CD8-positive, alpha-beta memory T cell (primary cell): ENCODE results near the gene PSD2. TPM values are rescaled to one million over a fixed set of nuclear protein-coding genes. Genes with fewer than 3 reads are reported as not detected.

Source experiments
- CTCF ChIA-PET: fragments of 350-600 bp; sonication (Branson Sonifier 250); formaldehyde crosslinking; loops from one replicate; lab custom pipeline; 2021; ENCODE audit warnings: antibody characterized with exemption; lab: Charles Lee
- POLR2A ChIA-PET: fragments of 350-600 bp; sonication (Branson Sonifier 250); formaldehyde crosslinking; loops from one replicate; lab custom pipeline; 2021; ENCODE audit warnings: antibody characterized with exemption; lab: Charles Lee
- DNase-seq, 5 donors: peaks; one replicate each; pipeline versions ENCODE4 v3.0.0 to v3.0.0-alpha.2; 2020 to 2022; ENCODE audit warnings: mixed read lengths in 1 of 5
- H3K27ac ChIP-seq: one replicate; pipeline ENCODE4 v1.7.0; 2013; ENCODE audit warnings: low read depth, mild to moderate bottlenecking, low read length, moderate library complexity
- H3K27me3 ChIP-seq: 2 replicates; pipeline ENCODE4 v1.7.0; 2013; ENCODE audit warnings: low read length, mild to moderate bottlenecking; ENCODE audit not compliant: insufficient read depth, poor library complexity, severe bottlenecking
- H3K36me3 ChIP-seq: 2 replicates; pipeline ENCODE4 v1.7.0; 2013; ENCODE audit warnings: mild to moderate bottlenecking, low read length, moderate library complexity; ENCODE audit not compliant: insufficient read depth
- H3K4me1 ChIP-seq: 2 replicates; pipeline ENCODE4 v1.7.0; 2013; ENCODE audit warnings: mild to moderate bottlenecking, low read length, moderate library complexity; ENCODE audit not compliant: insufficient read depth
- H3K4me3 ChIP-seq: 2 replicates; pipeline ENCODE4 v1.7.0; 2013; ENCODE audit warnings: mild to moderate bottlenecking, low read length
- H3K9me3 ChIP-seq: 2 replicates; pipeline ENCODE4 v1.7.0; 2013; ENCODE audit warnings: mild to moderate bottlenecking, low read length
- H3K27ac Mint-ChIP-seq, 8 donors: one replicate each; pipeline ENCODE4 v1.8.0; 2020 to 2021; ENCODE audit warnings: mixed read lengths in 8 of 8, mild to moderate bottlenecking in 6 of 8, inconsistent platforms in 3 of 8, moderate library complexity in 3 of 8
- H3K27me3 Mint-ChIP-seq, 2 donors: one replicate each; pipeline ENCODE4 v1.8.0; 2020 to 2021; ENCODE audit warnings: mixed read lengths in 2 of 2, mild to moderate bottlenecking in 1 of 2, moderate library complexity in 1 of 2
- H3K36me3 Mint-ChIP-seq, 3 donors: one replicate each; pipeline ENCODE4 v1.8.0; 2020 to 2021; ENCODE audit warnings: mixed read lengths in 3 of 3, inconsistent platforms in 1 of 3, mild to moderate bottlenecking in 1 of 3
- H3K4me1 Mint-ChIP-seq, 3 donors: one replicate each; pipeline ENCODE4 v1.8.0; 2020 to 2021; ENCODE audit warnings: mixed read lengths in 3 of 3, inconsistent platforms in 1 of 3, mild to moderate bottlenecking in 1 of 3
- H3K4me3 Mint-ChIP-seq, 7 donors: one replicate each; pipeline ENCODE4 v1.8.0; 2020 to 2021; ENCODE audit warnings: mixed read lengths in 7 of 7, mild to moderate bottlenecking in 6 of 7, moderate library complexity in 4 of 7, inconsistent platforms in 2 of 7
- H3K9me3 Mint-ChIP-seq, 5 donors: one replicate each; pipeline ENCODE4 v1.8.0; 2020 to 2022; ENCODE audit warnings: mixed read lengths in 5 of 5, mild to moderate bottlenecking in 3 of 5, moderate library complexity in 2 of 5, inconsistent platforms in 1 of 5
- polyA plus RNA-seq: library from polyadenylated mRNA; unstranded; fragments of 300-500 nt; fragmentation: Illumina TruSeq; gene quantifications from one replicate; pipeline ENCODE4 v1.2.3, GENCODE V29; 2021
- total RNA-seq, 2 experiments: library from RNA; stranded (reverse); gene quantifications; one replicate each; pipeline ENCODE4 v1.2.3, GENCODE V29; 2021

PSD2 gene
- total and polyA plus RNA-seq, 3 experiments from 2014 or later = 0.12 TPM; not detected in 2

GRCh38 chr5:139884734-139885133, 89.1 kb downstream of the PSD2 start:
- Mint-ChIP-seq H3K27me3 (peaks cover 1 to 17% of the 10 kb centered on the region in 2 donors), H3K36me3 (no peaks in the 10 kb centered on the region), H3K9me3 (no peaks in the 10 kb centered on the region), H3K27ac (no peak overlapping the region), H3K4me1 (no peaks in the 10 kb centered on the region), H3K4me3 (no peak overlapping the region)
- Histone ChIP-seq H3K27ac (no peak overlapping the region), H3K36me3 (no peaks in the 10 kb centered on the region), H3K27me3 (peaks cover 3% of the 10 kb centered on the region), H3K4me1 (no peaks in the 10 kb centered on the region), H3K4me3 (no peak overlapping the region), H3K9me3 (no peaks in the 10 kb centered on the region)
- no peak for DNase-seq
- POLR2A ChIA-PET = no interaction called here
- CTCF ChIA-PET = no interaction called here

- Mint-ChIP-seq H3K27ac (no peak overlapping the region), H3K4me1 (no peaks in the 10 kb centered on the region), H3K27me3 (peaks cover 1 to 17% of the 10 kb centered on the region in 2 donors), H3K9me3 (no peaks in the 10 kb centered on the region), H3K4me3 (no peak overlapping the region), H3K36me3 (no peaks in the 10 kb centered on the region)
- no peaks in the 10 kb centered on the region for H3K4me1 ChIP-seq
- H3K36me3 ChIP-seq = no peaks in the 10 kb centered on the region
- no peak overlapping the region for H3K27ac ChIP-seq
- H3K27me3 ChIP-seq = peaks cover 3% of the 10 kb centered on the region
- CTCF ChIA-PET = no interaction called here
- DNase-seq = no peak
- no peaks in the 10 kb centered on the region for H3K9me3 ChIP-seq
- POLR2A ChIA-PET = no interaction called here
- no peak overlapping the region for H3K4me3 ChIP-seq
These were observed 89.7 kb downstream of the PSD2 start for GRCh38 chr5:139885172-139885856.

- ChIA-PET POLR2A (no interaction called here), CTCF (interaction anchor here (1.2 kb wide), 1 partner anchor 14 kb away, joined by 3 read pairs; no protein-coding TSS in a partner anchor)
- peaks cover 3% of the 10 kb centered on the region for H3K27me3 ChIP-seq
- H3K4me1 ChIP-seq = no peaks in the 10 kb centered on the region
- no peaks in the 10 kb centered on the region for H3K9me3 Mint-ChIP-seq
- no peaks in the 10 kb centered on the region for H3K9me3 ChIP-seq
- peaks cover 1 to 17% of the 10 kb centered on the region in 2 donors for H3K27me3 Mint-ChIP-seq
- H3K27ac ChIP-seq = no peak overlapping the region
- no peak overlapping the region for H3K27ac Mint-ChIP-seq
- H3K4me3 ChIP-seq = no peak overlapping the region
- H3K4me3 Mint-ChIP-seq = no peak overlapping the region
- DNase-seq = no peak
- H3K4me1 Mint-ChIP-seq = no peaks in the 10 kb centered on the region
- no peaks in the 10 kb centered on the region for H3K36me3 ChIP-seq
- H3K36me3 Mint-ChIP-seq = no peaks in the 10 kb centered on the region
These were observed 90.2 kb downstream of the PSD2 start for GRCh38 chr5:139885857-139886208.

GRCh38 chr5:139886213-139886612, 90.6 kb downstream of the PSD2 start:
- Histone ChIP-seq H3K4me1 (no peaks in the 10 kb centered on the region), H3K4me3 (no peak overlapping the region), H3K27me3 (peaks cover 3% of the 10 kb centered on the region), H3K27ac (no peak overlapping the region), H3K9me3 (no peaks in the 10 kb centered on the region), H3K36me3 (no peaks in the 10 kb centered on the region)
- Mint-ChIP-seq H3K9me3 (no peaks in the 10 kb centered on the region), H3K27ac (no peak overlapping the region), H3K4me3 (no peak overlapping the region), H3K4me1 (no peaks in the 10 kb centered on the region), H3K36me3 (no peaks in the 10 kb centered on the region), H3K27me3 (peaks cover 1 to 18% of the 10 kb centered on the region in 2 donors)
- CTCF ChIA-PET = interaction anchor here (1.2 to 1.4 kb wide), 2 partner anchors 14 to 22 kb away, joined by 3 read pairs; no protein-coding TSS in a partner anchor
- POLR2A ChIA-PET = no interaction called here
- DNase-seq = no peak

GRCh38 chr5:139888370-139888769, 92.8 kb downstream of the PSD2 start:
- no peak overlapping the region for H3K4me3 ChIP-seq
- H3K27ac ChIP-seq = no peak overlapping the region
- CTCF ChIA-PET = no interaction called here
- H3K27ac Mint-ChIP-seq = peak overlapping the region in 1 of 8 donors; percentile 31
- no peaks in the 10 kb centered on the region for H3K9me3 ChIP-seq
- no peaks in the 10 kb centered on the region for H3K36me3 ChIP-seq
- H3K36me3 Mint-ChIP-seq = no peaks in the 10 kb centered on the region
- no peaks in the 10 kb centered on the region for H3K4me1 Mint-ChIP-seq
- no peaks in the 10 kb centered on the region for H3K9me3 Mint-ChIP-seq
- no peaks in the 10 kb centered on the region for H3K4me1 ChIP-seq
- POLR2A ChIA-PET = no interaction called here
- H3K4me3 Mint-ChIP-seq = no peak overlapping the region
- peaks cover 3% of the 10 kb centered on the region for H3K27me3 ChIP-seq
- no peak for DNase-seq
- H3K27me3 Mint-ChIP-seq = peaks cover 3 to 38% of the 10 kb centered on the region in 2 donors

- Mint-ChIP-seq H3K4me3 (no peak overlapping the region), H3K36me3 (no peaks in the 10 kb centered on the region), H3K27ac (no peak overlapping the region), H3K9me3 (no peaks in the 10 kb centered on the region), H3K4me1 (no peaks in the 10 kb centered on the region), H3K27me3 (peaks cover 5 to 35% of the 10 kb centered on the region in 2 donors)
- DNase-seq = no peak
- no peaks in the 10 kb centered on the region for H3K9me3 ChIP-seq
- POLR2A ChIA-PET = no interaction called here
- CTCF ChIA-PET = no interaction called here
- no peak overlapping the region for H3K27ac ChIP-seq
- no peaks in the 10 kb centered on the region for H3K36me3 ChIP-seq
- H3K4me3 ChIP-seq = no peak overlapping the region
- no peaks in the 10 kb centered on the region for H3K4me1 ChIP-seq
- H3K27me3 ChIP-seq = no peaks in the 10 kb centered on the region
These were observed 93.8 kb downstream of the PSD2 start for GRCh38 chr5:139889410-139889809.

- Histone ChIP-seq H3K27ac (no peak overlapping the region), H3K9me3 (no peaks in the 10 kb centered on the region), H3K27me3 (no peaks in the 10 kb centered on the region), H3K4me1 (no peaks in the 10 kb centered on the region), H3K36me3 (no peaks in the 10 kb centered on the region), H3K4me3 (no peak overlapping the region)
- peaks cover 9 to 17% (median 17%) of the 10 kb centered on the region in 3 donors for H3K4me1 Mint-ChIP-seq
- H3K4me3 Mint-ChIP-seq = no peak overlapping the region
- no peak for DNase-seq
- no peaks in the 10 kb centered on the region for H3K36me3 Mint-ChIP-seq
- H3K27ac Mint-ChIP-seq = no peak overlapping the region
- H3K27me3 Mint-ChIP-seq = peaks cover 9 to 25% of the 10 kb centered on the region in 2 donors
- ChIA-PET CTCF (no interaction called here), POLR2A (no interaction called here)
- no peaks in the 10 kb centered on the region for H3K9me3 Mint-ChIP-seq
These were observed 98.3 kb downstream of the PSD2 start for GRCh38 chr5:139893873-139894272.
